HCT116 (cell line): Measurements from ENCODE around the gene GLB1L. TPM values are rescaled to one million over a fixed set of nuclear protein-coding genes. Genes with fewer than 3 reads are reported as not detected.

Experiments
- ATAC-seq: fragments of 200-7000 bp; cut with Tn5 transposase; 2 replicates; pipeline ENCODE4 v1.9.1; 2020; ENCODE audit warnings: mild to moderate bottlenecking, moderate library complexity
- BruUV-seq: library from RNA; stranded (reverse); fragments of 400-500 nt; replicated peaks from 2 replicates; lab custom pipeline; 2021; lab: Mats Ljungman, UMichigan
- CTCF ChIA-PET: fragments of 300-600 bp; sonication (Branson Sonifier 250); formaldehyde crosslinking; loops from one replicate; lab custom pipeline; 2021; ENCODE audit warnings: antibody characterized with exemption; lab: Charles Lee
- POLR2A ChIA-PET: fragments of 300-600, 350-600 bp; sonication (Branson Sonifier 250); formaldehyde crosslinking; loops from one replicate; lab custom pipeline; 2021; ENCODE audit warnings: antibody characterized with exemption; lab: Charles Lee
- RAD21 ChIA-PET, 2 experiments: fragments of 300-600 bp; sonication (Branson Sonifier 250); formaldehyde crosslinking; loops; one replicate each; lab custom pipeline; 2023; ENCODE audit warnings: low total read pairs in 2 of 2; ENCODE audit not compliant: uncharacterized antibody in 2 of 2, unreplicated experiment in 2 of 2, low non-redundant PET in 1 of 2; lab: Charles Lee
- DNase-seq: peaks from one replicate; pipeline ENCODE4 v3.0.0-alpha.2; 2010; ENCODE audit warnings: low read depth, low spot score
- H2AFZ ChIP-seq: fragments of 200-600 bp; shearing (Covaris generic), sonication (generic); 2 replicates; pipeline ENCODE4 v1.6.1; 2017; ENCODE audit warnings: low read depth, mixed run types, mixed read lengths, antibody characterized with exemption, low read length; ENCODE audit not compliant: poor library complexity, severe bottlenecking
- H3K27ac ChIP-seq: 2 replicates; pipeline ENCODE4 v1.5.1; 2012; ENCODE audit warnings: low read depth, low read length
- H3K27me3 ChIP-seq: fragments of 200-600 bp; sonication (generic); 2 replicates; pipeline ENCODE4 v1.6.1; 2016; ENCODE audit warnings: mixed run types, low read length, mixed read lengths; ENCODE audit not compliant: insufficient read depth
- H3K36me3 ChIP-seq, 2 experiments: fragments of 200-500 bp in 1 of 2; fragments of 200-600 bp in 1 of 2; sonication (Bioruptor generic) in 1 of 2; sonication (generic) in 1 of 2; 2 replicates each; pipeline versions ENCODE4 v1.5.1 to v1.6.1; 2014 to 2016; ENCODE audit warnings: low read length in 2 of 2, inconsistent platforms in 1 of 2, mixed read lengths in 1 of 2, mixed run types in 1 of 2; ENCODE audit not compliant: insufficient read depth in 2 of 2, control insufficient read depth in 1 of 2
- H3K4me1 ChIP-seq, 2 experiments: fragments of 200-600 bp in 1 of 2; sonication (generic) in 1 of 2; 2 replicates each; pipeline versions ENCODE4 v1.5.1 to v1.6.1; 2012 to 2017; ENCODE audit warnings: low read length in 2 of 2, inconsistent platforms in 1 of 2, mild to moderate bottlenecking in 1 of 2, mixed read lengths in 1 of 2, mixed run types in 1 of 2, moderate library complexity in 1 of 2; ENCODE audit not compliant: insufficient read depth in 2 of 2, control insufficient read depth in 1 of 2
- H3K4me2 ChIP-seq: fragments of 200-600 bp; sonication (generic); 2 replicates; pipeline ENCODE4 v1.6.1; 2017; ENCODE audit warnings: mixed run types, low read length, mixed read lengths
- H3K4me3 ChIP-seq, 2 experiments: fragments of 200-600 bp in 1 of 2; sonication (generic) in 1 of 2; replicated peaks in 1 of 2; 2 replicates each; pipeline ENCODE4 v1.5.1; 2011 to 2016; ENCODE audit warnings: low read length in 2 of 2, control low read depth in 1 of 2, low read depth in 1 of 2, mild to moderate bottlenecking in 1 of 2, mixed read lengths in 1 of 2, mixed run types in 1 of 2
- H3K79me2 ChIP-seq: fragments of 200-600 bp; sonication (generic); 2 replicates; pipeline ENCODE4 v1.6.1; 2017; ENCODE audit warnings: mild to moderate bottlenecking, mixed run types, low read length, moderate library complexity, mixed read lengths; ENCODE audit not compliant: insufficient read depth
- H3K9ac ChIP-seq: fragments of 200-600 bp; sonication (generic); 2 replicates; pipeline ENCODE4 v1.6.1; 2016; ENCODE audit warnings: low read length, mixed read lengths
- H3K9me2 ChIP-seq: fragments of 200-600 bp; sonication (generic), shearing (Covaris generic); 2 replicates; pipeline ENCODE4 v1.6.1; 2017; ENCODE audit warnings: mixed run types, mild to moderate bottlenecking, moderate library complexity; ENCODE audit not compliant: insufficient read depth
- H3K9me3 ChIP-seq, 2 experiments: fragments of 200-500 bp in 1 of 2; fragments of 200-600 bp in 1 of 2; sonication (Bioruptor generic) in 1 of 2; sonication (generic) in 1 of 2; 2 replicates each; pipeline ENCODE4 v1.6.1; 2014 to 2017; ENCODE audit warnings: low read length in 2 of 2, mixed read lengths in 2 of 2, inconsistent platforms in 1 of 2, low read depth in 1 of 2, mild to moderate bottlenecking in 1 of 2, mixed run types in 1 of 2, moderate library complexity in 1 of 2; ENCODE audit not compliant: control insufficient read depth in 1 of 2, insufficient read depth in 1 of 2
- H4K20me1 ChIP-seq: fragments of 200-600 bp; sonication (generic), shearing (Covaris generic); 2 replicates; pipeline ENCODE4 v1.6.1; 2017; ENCODE audit warnings: mixed run types, mild to moderate bottlenecking, moderate library complexity; ENCODE audit not compliant: insufficient read depth
- CEBPB ChIP-seq: IDR thresholded peaks from 2 replicates; pipeline ENCODE4 v1.6.1; 2012; ENCODE audit warnings: low read depth
- CTCF ChIP-seq, 3 experiments: fragments of 200-600 bp in 1 of 3; sonication (generic) in 1 of 3; IDR thresholded peaks in 2 of 3; conservative IDR thresholded peaks in 1 of 3; 2 replicates each; pipeline ENCODE4 v1.5.1; 2012 to 2017; ENCODE audit warnings: low read depth in 2 of 3, low read length in 2 of 3, antibody characterized with exemption in 1 of 3, borderline replicate concordance in 1 of 3, control low read depth in 1 of 3, mild to moderate bottlenecking in 1 of 3, mixed read lengths in 1 of 3, mixed run types in 1 of 3, moderate library complexity in 1 of 3; ENCODE audit not compliant: insufficient read depth in 1 of 3
- EZH2phosphoT487 ChIP-seq: fragments of 200-600 bp; IDR thresholded peaks from 2 replicates; pipeline ENCODE4 v1.6.1; 2018; ENCODE audit warnings: antibody characterized with exemption, borderline replicate concordance
- JUND ChIP-seq: IDR thresholded peaks from 2 replicates; pipeline ENCODE4 v1.6.1; 2012
- MAX ChIP-seq: IDR thresholded peaks from 2 replicates; pipeline ENCODE4 v1.6.1; 2012
- REST ChIP-seq: IDR thresholded peaks from 2 replicates; pipeline ENCODE4 v1.6.1; 2012; ENCODE audit warnings: low read depth
- YY1 ChIP-seq: IDR thresholded peaks from 2 replicates; pipeline ENCODE4 v1.6.1; 2011; ENCODE audit warnings: low read length, low read depth, moderate library complexity, mild to moderate bottlenecking; ENCODE audit not compliant: insufficient replicate concordance; ENCODE audit errors: extremely low read depth
- ZFX ChIP-seq: fragments of 450-650 bp; IDR thresholded peaks from 2 replicates; pipeline ENCODE4 v1.6.1; 2017
- intact Hi-C: fragments of 100-400 bp; cut with micrococcal nuclease; formaldehyde crosslinking; loops from 2 replicates; pipeline ENCODE4 v1.10.0; 2022
- total RNA-seq: library from RNA; stranded (reverse); gene quantifications from one replicate; pipeline ENCODE4 v1.2.1, GENCODE V29; 2021; ENCODE audit not compliant: unreplicated experiment

The GLB1L gene
- total RNA-seq, 1 experiment from 2014 or later = 6.6 TPM

- POLR2A ChIA-PET = no interaction called here
- RAD21 ChIA-PET = no interaction called here
Observed at GRCh38 chr2:219205165-219205538, 40.1 kb downstream of the GLB1L start.

More at GRCh38 chr2:219205165-219205538, 40.1 kb downstream of the GLB1L start:
- BruUV-seq = no TSS peak
- intact Hi-C loops = no loop called here
- H3K27ac ChIP-seq = no peak overlapping the region
- DNase-seq (no peak), ATAC-seq (no peak)
- no peaks in the 10 kb centered on the region for H3K79me2 ChIP-seq
- no peaks in the 10 kb centered on the region for H4K20me1 ChIP-seq
- H3K4me2 ChIP-seq = no peak overlapping the region
- CTCF ChIA-PET = no interaction called here
- H3K36me3 ChIP-seq = peaks cover 10 to 13% of the 10 kb centered on the region in 2 experiments; a peak in 3 of 4 replicates
- no peaks in the 10 kb centered on the region for H3K9me2 ChIP-seq
- H3K9me3 ChIP-seq = peaks cover 0 to 9% of the 10 kb centered on the region in 2 experiments; a peak in 2 of 4 replicates
- peaks cover 11 to 17% of the 10 kb centered on the region in 2 experiments for H3K4me1 ChIP-seq
- H2AFZ ChIP-seq = no peak overlapping the region
- no peaks in the 10 kb centered on the region for H3K27me3 ChIP-seq
- H3K9ac ChIP-seq = no peak overlapping the region
- TF ChIP-seq CEBPB (no peak), REST (no peak), ZFX (no peak), CTCF (IDR thresholded peaks at IDR 0.05 in 2 of 3, conservative IDR thresholded peaks at IDR 0.05 in 1 of 3; ENCODE audit: borderline replicate concordance in 1 of 3, insufficient read depth in 1 of 3, low read depth in 2 of 3, low read length in 2 of 3) (no peak), MAX (no peak), YY1 (no peak), EZH2phosphoT487 (no peak), JUND (no peak)
- no peak overlapping the region for H3K4me3 ChIP-seq
